Neuronal stem cell (in vitro differentiated cells): ENCODE data around the gene CFAP54.

Experiments used
- DNase-seq: peaks from one replicate; pipeline ENCODE4 v3.0.0-alpha.2; 2013; ENCODE audit warnings: low spot score
- H2AFZ ChIP-seq: one replicate; pipeline ENCODE4 v1.6.1; 2013; ENCODE audit warnings: mild to moderate bottlenecking, low read length, inconsistent platforms
- H2AK5ac ChIP-seq: 2 replicates; pipeline ENCODE4 v1.6.1; 2013; ENCODE audit warnings: low read depth, mild to moderate bottlenecking, inconsistent platforms, low read length, moderate library complexity, mixed read lengths
- H2BK120ac ChIP-seq: 2 replicates; pipeline ENCODE4 v1.6.1; 2013; ENCODE audit warnings: low read depth, mild to moderate bottlenecking, inconsistent platforms, low read length, moderate library complexity, mixed read lengths
- H2BK12ac ChIP-seq: one replicate; pipeline ENCODE4 v1.6.1; 2013; ENCODE audit warnings: low read length, inconsistent platforms
- H2BK15ac ChIP-seq: 2 replicates; pipeline ENCODE4 v1.6.1; 2013; ENCODE audit warnings: mild to moderate bottlenecking, low read length, inconsistent platforms, mixed read lengths
- H2BK5ac ChIP-seq: one replicate; pipeline ENCODE4 v1.6.1; 2013; ENCODE audit warnings: inconsistent platforms, mild to moderate bottlenecking, low read length, moderate library complexity
- H3K14ac ChIP-seq: one replicate; pipeline ENCODE4 v1.6.1; 2013; ENCODE audit warnings: low read length, inconsistent platforms
- H3K18ac ChIP-seq: 2 replicates; pipeline ENCODE4 v1.6.1; 2013; ENCODE audit warnings: low read length, inconsistent platforms
- H3K23ac ChIP-seq: 2 replicates; pipeline ENCODE4 v1.6.1; 2013; ENCODE audit warnings: low read depth, mild to moderate bottlenecking, mixed read lengths, low read length, inconsistent platforms; ENCODE audit not compliant: poor library complexity
- H3K27ac ChIP-seq: replicated peaks from 3 replicates; pipeline ENCODE4 v1.5.1; 2013; ENCODE audit warnings: low read length, inconsistent platforms
- H3K27me3 ChIP-seq, 3 experiments: 2 replicates each; pipeline ENCODE4 v1.6.1; 2013; ENCODE audit warnings: low read length in 3 of 3, mild to moderate bottlenecking in 2 of 3, inconsistent platforms in 1 of 3, low read depth in 1 of 3, mixed read lengths in 1 of 3, moderate library complexity in 1 of 3; ENCODE audit not compliant: control insufficient read depth in 3 of 3, insufficient read depth in 3 of 3
- H3K36me3 ChIP-seq, 2 donors: replicated peaks in 1 of 2; 2 replicates each; pipeline ENCODE4 v1.6.1; 2013; ENCODE audit warnings: low read length in 2 of 2; ENCODE audit not compliant: control insufficient read depth in 2 of 2, insufficient read depth in 2 of 2
- H3K4ac ChIP-seq: 2 replicates; pipeline ENCODE4 v1.6.1; 2013; ENCODE audit warnings: inconsistent platforms, mild to moderate bottlenecking, low read length, moderate library complexity
- H3K4me1 ChIP-seq, 2 donors: 1 replicate in 1 of 2; 2 replicates in 1 of 2; pipeline ENCODE4 v1.6.1; 2013; ENCODE audit warnings: low read length in 2 of 2, low read depth in 1 of 2; ENCODE audit not compliant: control insufficient read depth in 2 of 2, insufficient read depth in 1 of 2
- H3K4me2 ChIP-seq: one replicate; pipeline ENCODE4 v1.6.1; 2013; ENCODE audit warnings: mild to moderate bottlenecking, low read length, inconsistent platforms; ENCODE audit not compliant: insufficient read depth, poor library complexity, severe bottlenecking
- H3K4me3 ChIP-seq, 2 donors: 2 replicates each; pipeline ENCODE4 v1.5.1; 2013; ENCODE audit warnings: low read length in 2 of 2, mild to moderate bottlenecking in 2 of 2, inconsistent platforms in 1 of 2, moderate library complexity in 1 of 2
- H3K79me1 ChIP-seq: one replicate; pipeline ENCODE4 v1.6.1; 2013; ENCODE audit warnings: low read depth, mild to moderate bottlenecking, inconsistent platforms, low read length, moderate library complexity
- H3K9ac ChIP-seq: one replicate; pipeline ENCODE4 v1.6.1; 2013; ENCODE audit warnings: mild to moderate bottlenecking, low read depth, low read length, inconsistent platforms; ENCODE audit not compliant: poor library complexity
- H3K9me3 ChIP-seq, 2 donors: replicated peaks in 1 of 2; 2 replicates each; pipeline versions ENCODE3 to v1.6.1; 2013; ENCODE audit warnings: low read length in 2 of 2, mild to moderate bottlenecking in 2 of 2, inconsistent platforms in 1 of 2, low read depth in 1 of 2, mixed read lengths in 1 of 2, moderate library complexity in 1 of 2; ENCODE audit not compliant: control insufficient read depth in 2 of 2, insufficient read depth in 1 of 2
- H4K8ac ChIP-seq: one replicate; pipeline ENCODE4 v1.6.1; 2013; ENCODE audit warnings: low read depth, mild to moderate bottlenecking, inconsistent platforms, low read length, moderate library complexity
- H4K91ac ChIP-seq: one replicate; pipeline ENCODE4 v1.6.1; 2013; ENCODE audit warnings: low read length, low read depth, mild to moderate bottlenecking, inconsistent platforms; ENCODE audit not compliant: poor library complexity
- WGBS, 2 donors: extraction: QIAGEN DNeasy Blood & Tissue Kit; methylation state at CpG; one replicate each; pipeline ENCODE4 v1.1.7; 2013; ENCODE audit warnings: missing lambda C conversion rate in 2 of 2, mixed read lengths in 1 of 2; ENCODE audit not compliant: insufficient read length in 2 of 2, insufficient replicate concordance in 1 of 2; ENCODE audit errors: extremely low coverage in 2 of 2; 5-methylcytosine and 5-hydroxymethylcytosine counted together

The CFAP54 gene

GRCh38 chr12:96776908-96777307 lies 287.5 kb downstream of the CFAP54 start:
- H3K4me3 ChIP-seq, result no peak overlapping the region

DNA sequence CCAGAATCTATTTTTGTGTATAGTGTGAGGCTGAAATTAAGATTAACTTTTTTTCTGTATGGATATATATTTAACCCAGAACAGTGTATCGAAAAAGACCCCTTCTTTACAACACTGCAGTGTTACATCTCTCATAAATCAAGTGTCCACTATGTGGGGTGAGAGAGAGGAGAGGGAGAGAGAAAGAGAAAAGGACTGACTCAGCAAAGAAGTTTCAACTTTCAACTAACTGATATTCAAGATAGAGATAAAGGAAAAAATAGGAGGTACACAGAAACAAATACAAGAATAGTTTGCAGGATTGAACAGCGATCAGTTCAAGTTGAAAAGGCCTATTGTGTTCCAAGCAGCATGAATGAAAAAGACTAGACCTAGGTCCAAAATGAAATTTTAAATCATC lies 291.0 kb downstream of the CFAP54 start:
- peaks cover 0 to 2% of the 10 kb centered on the region in 2 donors for H3K4me1 ChIP-seq
- H2BK15ac ChIP-seq, result no peak overlapping the region
- H2AFZ ChIP-seq, result peak overlapping the region; percentile 82
- no peak overlapping the region for H3K18ac ChIP-seq
- no peak overlapping the region for H2BK12ac ChIP-seq
- H3K4ac ChIP-seq, result no peak overlapping the region
- H3K4me2 ChIP-seq, result no peak overlapping the region
- H3K14ac ChIP-seq, result no peak overlapping the region
- no peak overlapping the region for H3K9ac ChIP-seq
- no peak overlapping the region for H3K27ac ChIP-seq
- no peak overlapping the region for H4K91ac ChIP-seq
- H3K9me3 ChIP-seq, result peaks cover 0 to 2% of the 10 kb centered on the region in 2 donors
- H2BK5ac ChIP-seq, result no peak overlapping the region
- H3K79me1 ChIP-seq, result no peaks in the 10 kb centered on the region
- H3K23ac ChIP-seq, result no peak overlapping the region
- no peak overlapping the region for H2AK5ac ChIP-seq
- no CpG with 5 or more reads among the region's 2 CpGs for WGBS, 2 donors
- no peak overlapping the region for H2BK120ac ChIP-seq
- H3K36me3 ChIP-seq, result no peaks in the 10 kb centered on the region
- no peak for DNase-seq
- H3K27me3 ChIP-seq, result no peaks in the 10 kb centered on the region
- H4K8ac ChIP-seq, result no peak overlapping the region
- H3K4me3 ChIP-seq, result no peak overlapping the region

More at GRCh38 chr12:96776908-96777307, 287.5 kb downstream of the CFAP54 start:
- peaks cover 0 to 2% of the 10 kb centered on the region in 2 donors for H3K4me1 ChIP-seq
- H2BK5ac ChIP-seq, result no peak overlapping the region
- WGBS, 2 donors, result no CpG with 5 or more reads among the region's 2 CpGs
- H3K4me2 ChIP-seq, result no peak overlapping the region
- H2BK15ac ChIP-seq, result no peak overlapping the region
- no peak for DNase-seq
- no peak overlapping the region for H3K14ac ChIP-seq
- H3K36me3 ChIP-seq, result no peaks in the 10 kb centered on the region
- peak overlapping the region; percentile 59 for H2AFZ ChIP-seq
- no peak overlapping the region for H4K91ac ChIP-seq
- no peak overlapping the region for H2BK120ac ChIP-seq
- no peaks in the 10 kb centered on the region for H3K27me3 ChIP-seq
- no peak overlapping the region for H3K23ac ChIP-seq
- H3K79me1 ChIP-seq, result no peaks in the 10 kb centered on the region
- no peak overlapping the region for H2AK5ac ChIP-seq
- peaks cover 0 to 2% of the 10 kb centered on the region in 2 donors for H3K9me3 ChIP-seq
- H4K8ac ChIP-seq, result no peak overlapping the region
- H2BK12ac ChIP-seq, result no peak overlapping the region
- H3K4ac ChIP-seq, result no peak overlapping the region
- no peak overlapping the region for H3K18ac ChIP-seq
- no peak overlapping the region for H3K27ac ChIP-seq
- no peak overlapping the region for H3K9ac ChIP-seq

GRCh38 chr12:96786791-96787190 lies 297.4 kb downstream of the CFAP54 start:
- H3K4me2 ChIP-seq, result no peak overlapping the region
- no peak overlapping the region for H3K9ac ChIP-seq
- H3K36me3 ChIP-seq, result no peaks in the 10 kb centered on the region
- H3K14ac ChIP-seq, result no peak overlapping the region
- no peak overlapping the region for H2AK5ac ChIP-seq
- no peak overlapping the region for H4K8ac ChIP-seq
- H3K4ac ChIP-seq, result no peak overlapping the region
- peaks cover 0 to 4% of the 10 kb centered on the region in 2 donors for H3K9me3 ChIP-seq
- no CpG with 5 or more reads among the region's 2 CpGs for WGBS, 2 donors
- H4K91ac ChIP-seq, result no peak overlapping the region
- no peak overlapping the region for H2BK12ac ChIP-seq
- no peaks in the 10 kb centered on the region for H3K4me1 ChIP-seq
- H3K4me3 ChIP-seq, result no peak overlapping the region
- no peak overlapping the region for H2AFZ ChIP-seq
- no peaks in the 10 kb centered on the region for H3K27me3 ChIP-seq
- H3K79me1 ChIP-seq, result no peaks in the 10 kb centered on the region
- H3K23ac ChIP-seq, result no peak overlapping the region
- H2BK120ac ChIP-seq, result no peak overlapping the region
- H3K18ac ChIP-seq, result no peak overlapping the region
- no peak overlapping the region for H2BK5ac ChIP-seq
- no peak overlapping the region for H2BK15ac ChIP-seq
- DNase-seq, result no peak
- H3K27ac ChIP-seq, result no peak overlapping the region

GRCh38 chr12:96803969-96804368 lies 314.6 kb downstream of the CFAP54 start:
- no peak overlapping the region for H3K27ac ChIP-seq
- H3K27me3 ChIP-seq, result no peaks in the 10 kb centered on the region
- H3K4me3 ChIP-seq, result no peak overlapping the region
- no peak overlapping the region for H3K4me2 ChIP-seq
- H2BK5ac ChIP-seq, result no peak overlapping the region
- no peak overlapping the region for H2BK12ac ChIP-seq
- no peak overlapping the region for H2BK15ac ChIP-seq
- H3K9me3 ChIP-seq, result peaks cover 7 to 12% of the 10 kb centered on the region in 2 donors
- no peak overlapping the region for H2BK120ac ChIP-seq
- no peak overlapping the region for H3K4ac ChIP-seq
- no peak for DNase-seq
- peaks cover 0 to 3% of the 10 kb centered on the region in 2 donors for H3K4me1 ChIP-seq
- H3K79me1 ChIP-seq, result no peaks in the 10 kb centered on the region
- no peaks in the 10 kb centered on the region for H3K36me3 ChIP-seq
- no peak overlapping the region for H4K91ac ChIP-seq
- no peak overlapping the region for H3K18ac ChIP-seq
- H2AFZ ChIP-seq, result no peak overlapping the region
- H4K8ac ChIP-seq, result no peak overlapping the region
- no peak overlapping the region for H2AK5ac ChIP-seq
- H3K23ac ChIP-seq, result no peak overlapping the region
- no peak overlapping the region for H3K14ac ChIP-seq
- no peak overlapping the region for H3K9ac ChIP-seq
